ENCODE data around the gene ZNF92.

Gene ZNF92

DNA sequence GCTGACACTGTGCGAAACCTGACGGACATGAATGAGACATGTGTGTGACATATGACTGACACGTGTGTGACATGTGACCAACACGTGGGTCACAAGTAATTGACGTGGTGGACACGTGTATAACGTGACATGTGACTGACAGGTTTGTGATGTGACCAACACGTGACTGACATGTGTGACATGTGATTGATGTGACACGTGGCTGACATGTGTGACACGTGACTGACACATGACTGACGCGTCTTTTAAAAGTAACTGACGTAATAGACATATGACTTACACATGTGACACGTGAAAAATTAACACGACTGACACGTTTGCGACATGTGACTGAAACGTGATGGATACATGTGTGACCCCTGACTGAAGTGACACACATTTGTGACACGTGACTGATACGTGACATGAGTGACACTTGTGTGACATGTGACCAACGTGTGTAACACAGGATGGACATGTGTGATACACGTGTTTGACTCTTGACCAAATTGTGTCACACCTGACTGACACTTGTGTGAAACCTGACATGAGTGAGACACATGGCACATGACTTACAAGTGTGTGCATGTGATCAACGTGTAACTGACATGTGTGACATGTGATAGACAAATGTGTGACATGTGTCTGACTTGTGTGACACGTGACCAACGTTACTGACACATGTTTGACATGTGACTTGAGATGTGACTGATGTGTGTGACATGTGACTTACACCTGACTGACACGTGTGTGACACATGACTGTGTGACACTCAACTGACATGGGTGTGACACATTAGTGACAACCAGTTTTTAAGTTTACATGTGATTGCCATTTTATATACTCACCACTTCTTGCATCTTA, 56.9 kb downstream of the ZNF92 start:
- TF ChIP-seq, protein P1, sequence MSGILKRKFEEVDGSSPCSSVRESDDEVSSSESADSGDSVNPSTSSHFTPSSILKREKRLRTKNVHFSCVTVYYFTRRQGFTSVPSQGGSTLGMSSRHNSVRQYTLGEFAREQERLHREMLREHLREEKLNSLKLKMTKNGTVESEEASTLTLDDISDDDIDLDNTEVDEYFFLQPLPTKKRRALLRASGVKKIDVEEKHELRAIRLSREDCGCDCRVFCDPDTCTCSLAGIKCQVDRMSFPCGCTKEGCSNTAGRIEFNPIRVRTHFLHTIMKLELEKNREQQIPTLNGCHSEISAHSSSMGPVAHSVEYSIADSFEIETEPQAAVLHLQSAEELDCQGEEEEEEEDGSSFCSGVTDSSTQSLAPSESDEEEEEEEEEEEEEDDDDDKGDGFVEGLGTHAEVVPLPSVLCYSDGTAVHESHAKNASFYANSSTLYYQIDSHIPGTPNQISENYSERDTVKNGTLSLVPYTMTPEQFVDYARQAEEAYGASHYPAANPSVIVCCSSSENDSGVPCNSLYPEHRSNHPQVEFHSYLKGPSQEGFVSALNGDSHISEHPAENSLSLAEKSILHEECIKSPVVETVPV (CRISPR knock-in tag; IDR thresholded peaks at IDR 0.05): no peak
- no peak for TF ChIP-seq ZNF565 (CRISPR knock-in tag; conservative IDR thresholded peaks at IDR 0.05; ENCODE audit: low read depth)
- no peak for TF ChIP-seq ESRRG (CRISPR knock-in tag; IDR thresholded peaks at IDR 0.05)
- TF ChIP-seq, protein P2, sequence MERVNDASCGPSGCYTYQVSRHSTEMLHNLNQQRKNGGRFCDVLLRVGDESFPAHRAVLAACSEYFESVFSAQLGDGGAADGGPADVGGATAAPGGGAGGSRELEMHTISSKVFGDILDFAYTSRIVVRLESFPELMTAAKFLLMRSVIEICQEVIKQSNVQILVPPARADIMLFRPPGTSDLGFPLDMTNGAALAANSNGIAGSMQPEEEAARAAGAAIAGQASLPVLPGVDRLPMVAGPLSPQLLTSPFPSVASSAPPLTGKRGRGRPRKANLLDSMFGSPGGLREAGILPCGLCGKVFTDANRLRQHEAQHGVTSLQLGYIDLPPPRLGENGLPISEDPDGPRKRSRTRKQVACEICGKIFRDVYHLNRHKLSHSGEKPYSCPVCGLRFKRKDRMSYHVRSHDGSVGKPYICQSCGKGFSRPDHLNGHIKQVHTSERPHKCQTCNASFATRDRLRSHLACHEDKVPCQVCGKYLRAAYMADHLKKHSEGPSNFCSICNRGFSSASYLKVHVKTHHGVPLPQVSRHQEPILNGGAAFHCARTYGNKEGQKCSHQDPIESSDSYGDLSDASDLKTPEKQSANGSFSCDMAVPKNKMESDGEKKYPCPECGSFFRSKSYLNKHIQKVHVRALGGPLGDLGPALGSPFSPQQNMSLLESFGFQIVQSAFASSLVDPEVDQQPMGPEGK (CRISPR knock-in tag; IDR thresholded peaks at IDR 0.05; ENCODE audit: borderline replicate concordance): no peak
- no peak for TF ChIP-seq ARNTL (CRISPR knock-in tag; IDR thresholded peaks at IDR 0.05; ENCODE audit: borderline replicate concordance, low read depth)
- TF ChIP-seq SNAI2 (CRISPR knock-in tag; IDR thresholded peaks at IDR 0.05): no peak
- TF ChIP-seq ZFP30 (CRISPR knock-in tag; IDR thresholded peaks at IDR 0.05): no peak
- TF ChIP-seq, protein P3, sequence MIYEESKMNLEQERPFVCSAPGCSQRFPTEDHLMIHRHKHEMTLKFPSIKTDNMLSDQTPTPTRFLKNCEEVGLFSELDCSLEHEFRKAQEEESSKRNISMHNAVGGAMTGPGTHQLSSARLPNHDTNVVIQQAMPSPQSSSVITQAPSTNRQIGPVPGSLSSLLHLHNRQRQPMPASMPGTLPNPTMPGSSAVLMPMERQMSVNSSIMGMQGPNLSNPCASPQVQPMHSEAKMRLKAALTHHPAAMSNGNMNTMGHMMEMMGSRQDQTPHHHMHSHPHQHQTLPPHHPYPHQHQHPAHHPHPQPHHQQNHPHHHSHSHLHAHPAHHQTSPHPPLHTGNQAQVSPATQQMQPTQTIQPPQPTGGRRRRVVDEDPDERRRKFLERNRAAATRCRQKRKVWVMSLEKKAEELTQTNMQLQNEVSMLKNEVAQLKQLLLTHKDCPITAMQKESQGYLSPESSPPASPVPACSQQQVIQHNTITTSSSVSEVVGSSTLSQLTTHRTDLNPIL (CRISPR knock-in tag; IDR thresholded peaks at IDR 0.05; ENCODE audit: low read depth): no peak
- no peak for TF ChIP-seq ISL1 (CRISPR knock-in tag; IDR thresholded peaks at IDR 0.05)
- no peak for TF ChIP-seq ZC3H10 (CRISPR knock-in tag; IDR thresholded peaks at IDR 0.05)
- no peak for TF ChIP-seq ZFP3 (CRISPR knock-in tag; IDR thresholded peaks at IDR 0.05)
- ATAC-seq: no peak

DNA sequence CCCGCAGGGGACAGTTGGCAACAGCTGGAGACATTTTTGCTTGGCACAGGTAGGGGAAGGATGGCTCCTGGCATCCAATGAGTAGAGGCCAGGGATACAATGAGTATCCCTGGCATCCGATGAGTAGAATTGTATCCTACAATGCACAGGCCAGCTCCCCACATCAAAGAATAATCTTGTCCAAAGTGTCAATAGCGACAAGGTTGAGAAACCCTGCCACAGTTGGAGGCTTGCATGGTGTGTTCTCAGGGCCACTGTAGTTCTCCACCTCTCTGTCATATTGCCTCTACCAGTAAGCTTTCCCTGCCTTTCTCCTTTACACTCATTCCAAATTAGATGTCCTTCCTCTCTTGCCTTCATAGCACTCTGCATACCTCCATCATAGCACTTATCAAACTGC, 60.7 kb downstream of the ZNF92 start:
- no peak for TF ChIP-seq ZFP30 (CRISPR knock-in tag; IDR thresholded peaks at IDR 0.05)
- TF ChIP-seq BACH2 (CRISPR knock-in tag; IDR thresholded peaks at IDR 0.05; ENCODE audit: borderline replicate concordance): no peak
- no peak for TF ChIP-seq TCF4 (CRISPR knock-in tag; IDR thresholded peaks at IDR 0.05; ENCODE audit: borderline replicate concordance)
- TF ChIP-seq GLIS3 (CRISPR knock-in tag; IDR thresholded peaks at IDR 0.05): no peak
- TF ChIP-seq ESRRG (CRISPR knock-in tag; IDR thresholded peaks at IDR 0.05): no peak
- ATAC-seq: no peak

DNA sequence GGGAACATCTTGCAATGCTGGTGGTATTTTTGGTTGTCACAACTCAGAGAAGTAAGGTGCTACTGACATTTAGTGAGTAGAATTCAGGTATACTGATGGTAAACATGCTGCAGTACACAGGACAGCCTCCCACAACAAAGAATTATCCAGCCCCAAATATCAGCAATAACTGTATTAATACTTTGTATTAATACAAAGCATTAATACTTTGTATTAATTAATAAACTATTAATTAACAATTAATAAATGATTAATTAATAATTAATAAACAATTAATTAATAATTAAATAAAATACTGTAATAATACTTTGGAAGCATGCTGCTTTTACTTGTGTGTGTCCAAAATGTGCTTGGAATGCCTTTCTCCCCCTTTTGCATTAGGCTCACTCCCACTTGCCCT, 62.5 kb downstream of the ZNF92 start:
- TF ChIP-seq SNAI2 (CRISPR knock-in tag; IDR thresholded peaks at IDR 0.05) (no peak), ARNTL (CRISPR knock-in tag; IDR thresholded peaks at IDR 0.05; ENCODE audit: borderline replicate concordance, low read depth) (no peak), ZNF565 (CRISPR knock-in tag; conservative IDR thresholded peaks at IDR 0.05; ENCODE audit: low read depth) (no peak), GLIS3 (CRISPR knock-in tag; IDR thresholded peaks at IDR 0.05) (no peak), PPARA (CRISPR knock-in tag; IDR thresholded peaks at IDR 0.05; ENCODE audit: borderline replicate concordance) (no peak), OSR1 (CRISPR knock-in tag; IDR thresholded peaks at IDR 0.05) (no peak)
- TF ChIP-seq, protein P1 (CRISPR knock-in tag; IDR thresholded peaks at IDR 0.05): no peak
- ATAC-seq: no peak

DNA sequence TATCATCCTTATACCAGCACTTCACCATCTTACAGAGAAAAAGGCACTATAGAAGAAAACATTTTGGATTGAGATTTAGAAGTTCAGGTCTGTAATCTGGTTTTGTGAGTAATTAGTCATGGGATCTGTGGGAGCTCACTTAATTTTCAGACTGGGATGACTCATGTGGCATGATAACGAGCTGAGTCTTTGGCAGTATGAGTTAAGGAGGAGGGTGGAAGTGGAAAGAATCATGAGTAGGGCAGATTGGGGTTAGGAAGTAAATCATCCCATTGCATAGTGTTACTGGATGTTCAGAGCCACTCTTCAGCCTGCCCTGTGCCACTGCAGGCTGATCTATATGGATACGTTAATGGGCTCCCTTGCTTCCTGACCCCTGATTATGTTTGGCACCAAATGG, 64.9 kb downstream of the ZNF92 start:
- TF ChIP-seq, protein P3 (CRISPR knock-in tag; IDR thresholded peaks at IDR 0.05; ENCODE audit: low read depth): no peak
- TF ChIP-seq, protein P2 (CRISPR knock-in tag; IDR thresholded peaks at IDR 0.05; ENCODE audit: borderline replicate concordance): 0 out of 2 replicates have a peak, but pooled peaks have one; percentile 11
- TF ChIP-seq ESRRG (CRISPR knock-in tag; IDR thresholded peaks at IDR 0.05) (no peak), OSR1 (CRISPR knock-in tag; IDR thresholded peaks at IDR 0.05) (no peak), ZNF70 (CRISPR knock-in tag; IDR thresholded peaks at IDR 0.05) (no peak)
- ATAC-seq: peak; percentile 71
